HL-60/S4 treated with retinoic acid at 250 ng/mL for 4 days and 3 days (cell line): ENCODE results near the gene MXD3.
"Not testable (repeated sequence)": the region's sequence is repeated elsewhere in the genome, so short reads cannot be mapped to it uniquely, and the experiment has no call there.

Experiments used
- in situ Hi-C: fragments of 300-500 bp; cut with MboI; formaldehyde crosslinking; loops from 2 replicates; pipeline ENCODE4 v1.7.0; 2022; ENCODE audit warnings: low sequenced_read_pairs

The MXD3 gene, protein sequence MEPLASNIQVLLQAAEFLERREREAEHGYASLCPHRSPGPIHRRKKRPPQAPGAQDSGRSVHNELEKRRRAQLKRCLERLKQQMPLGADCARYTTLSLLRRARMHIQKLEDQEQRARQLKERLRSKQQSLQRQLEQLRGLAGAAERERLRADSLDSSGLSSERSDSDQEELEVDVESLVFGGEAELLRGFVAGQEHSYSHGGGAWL

DNA sequence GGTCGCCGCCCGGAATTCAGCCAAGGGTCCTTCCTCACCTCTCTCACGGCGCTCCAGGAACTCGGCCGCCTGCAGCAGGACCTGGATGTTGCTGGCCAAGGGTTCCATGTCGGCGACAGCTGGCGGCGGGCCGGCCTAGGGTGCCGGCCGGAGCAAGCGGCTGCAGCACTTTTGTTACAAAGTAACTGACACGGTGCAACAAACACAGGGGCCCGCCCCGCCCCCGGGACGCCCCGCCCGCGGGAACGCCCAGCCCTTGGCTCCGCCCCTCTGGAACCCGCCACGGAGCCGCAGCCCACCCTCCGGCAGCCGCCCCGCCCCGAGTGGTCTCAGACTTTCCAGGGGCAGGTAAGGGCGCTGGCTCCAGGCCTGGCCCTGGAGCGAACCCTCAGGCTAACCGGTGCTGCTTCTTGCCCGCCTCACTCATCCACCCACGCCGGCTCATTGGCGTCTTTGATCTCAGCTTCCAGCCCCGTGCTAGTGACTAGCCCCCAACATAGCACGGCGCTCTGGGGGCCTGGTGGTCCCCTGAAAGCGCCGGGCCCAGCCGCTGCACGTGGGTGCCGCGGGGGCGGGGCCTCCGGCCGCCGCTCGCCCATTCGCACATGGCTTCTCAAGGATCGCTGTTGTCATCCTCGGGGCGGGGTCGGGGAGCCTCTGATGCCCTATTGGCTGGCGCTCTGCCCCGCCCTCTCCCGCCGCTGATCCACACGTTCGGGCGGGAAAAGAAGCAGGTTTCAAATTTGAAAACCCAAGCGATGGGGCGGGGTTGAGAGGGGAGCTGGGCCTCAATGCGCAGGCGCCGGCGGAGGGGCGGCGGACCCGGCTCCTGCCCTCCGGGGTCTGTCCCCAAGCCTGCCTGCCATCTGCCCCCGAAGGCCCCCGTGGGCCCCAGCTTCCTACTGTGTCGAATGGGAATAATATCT, at the start of gene MXD3:
Gene MXD3, minus strand, starts transcription at position 176 of the 926 bp plus-strand sequence. Its CDS starts 68 bp downstream, at position 108.
- in situ Hi-C loops = no loop called here

DNA sequence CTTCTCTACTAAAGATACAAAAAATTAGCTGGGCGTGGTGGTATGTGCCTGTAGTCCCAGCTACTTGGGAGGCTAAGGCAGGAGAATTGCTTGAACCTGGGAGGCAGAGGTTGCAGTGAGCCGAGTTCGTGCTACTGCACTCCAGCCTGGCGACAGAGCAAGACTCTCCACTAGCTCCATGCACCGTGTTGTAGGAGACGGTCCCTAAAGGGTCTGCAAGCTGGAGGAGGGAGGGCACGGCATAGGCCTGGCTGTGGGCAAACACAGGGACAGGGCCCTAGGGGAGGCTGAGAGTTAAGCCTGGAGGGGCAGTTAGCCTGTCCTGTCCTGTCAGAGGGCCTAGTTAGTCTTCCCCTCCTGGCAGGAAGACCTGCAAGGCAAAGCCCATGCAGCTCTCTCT, 49.0 kb upstream of the MXD3 start:
- in situ Hi-C loops = not testable (repeated sequence)

DNA sequence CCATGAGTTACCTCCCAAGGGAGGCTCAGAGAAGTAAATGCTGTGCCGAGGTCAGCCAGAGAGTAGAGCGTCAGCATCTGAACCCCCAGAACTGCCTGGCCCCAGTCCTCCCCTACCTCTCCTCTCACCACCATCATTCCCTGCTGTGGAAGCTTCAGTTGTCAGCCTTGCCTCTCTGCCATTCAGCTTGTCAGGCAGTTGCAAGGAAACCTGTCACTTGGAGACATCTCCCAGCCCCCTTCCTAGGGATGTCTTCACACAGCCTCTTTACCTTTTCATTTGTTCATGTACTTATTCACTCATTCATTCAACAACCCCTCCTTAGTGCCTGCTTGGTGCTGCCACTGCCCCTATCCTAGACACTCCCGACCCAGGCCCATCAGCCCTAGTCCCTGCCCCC, 48.2 kb upstream of the MXD3 start:
- in situ Hi-C loops = no loop called here

DNA sequence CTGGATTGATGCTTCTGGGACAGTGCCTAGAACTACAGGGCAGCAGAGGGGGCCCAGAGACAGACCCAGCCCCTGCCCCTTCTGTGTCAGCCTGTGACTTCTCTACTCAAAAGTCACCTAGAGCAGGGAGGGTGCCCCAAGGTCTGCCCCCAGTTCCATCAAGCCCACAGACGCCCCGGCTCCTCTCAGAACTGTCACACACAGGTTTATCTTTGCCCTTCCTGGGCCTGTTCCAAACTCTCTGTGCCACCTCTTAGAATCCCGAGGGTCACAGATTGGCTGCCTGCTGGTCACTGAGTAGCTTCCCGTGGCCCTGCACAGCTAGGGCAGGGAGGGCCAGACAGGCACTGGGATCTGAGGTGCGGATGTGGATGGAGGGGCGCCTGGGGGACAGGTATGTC, 47.8 kb upstream of the MXD3 start:
- in situ Hi-C loops = no loop called here

DNA sequence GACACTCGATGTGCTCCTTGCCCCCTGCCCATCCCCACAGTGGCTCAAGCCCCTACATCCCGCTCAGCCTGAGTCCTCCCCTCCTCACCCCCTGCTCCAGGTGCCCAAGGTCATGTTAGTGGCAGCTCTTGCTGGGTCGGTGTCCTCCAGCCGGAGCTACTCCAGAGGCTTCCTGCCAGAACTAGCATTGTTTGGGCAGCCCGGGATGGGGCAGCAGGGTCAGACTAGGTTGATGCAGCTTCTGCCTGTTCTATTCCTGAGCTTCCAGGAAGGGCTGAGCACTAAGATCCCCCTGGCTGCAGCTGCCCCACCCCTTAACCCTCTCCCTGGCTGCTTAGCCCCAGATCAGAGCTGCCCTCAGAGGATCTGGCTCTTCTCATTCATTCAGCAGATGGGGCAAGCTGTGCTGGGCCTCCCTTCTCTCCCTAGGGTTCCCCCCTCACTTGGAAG, 46.7 kb upstream of the MXD3 start:
- in situ Hi-C loops = no loop called here

DNA sequence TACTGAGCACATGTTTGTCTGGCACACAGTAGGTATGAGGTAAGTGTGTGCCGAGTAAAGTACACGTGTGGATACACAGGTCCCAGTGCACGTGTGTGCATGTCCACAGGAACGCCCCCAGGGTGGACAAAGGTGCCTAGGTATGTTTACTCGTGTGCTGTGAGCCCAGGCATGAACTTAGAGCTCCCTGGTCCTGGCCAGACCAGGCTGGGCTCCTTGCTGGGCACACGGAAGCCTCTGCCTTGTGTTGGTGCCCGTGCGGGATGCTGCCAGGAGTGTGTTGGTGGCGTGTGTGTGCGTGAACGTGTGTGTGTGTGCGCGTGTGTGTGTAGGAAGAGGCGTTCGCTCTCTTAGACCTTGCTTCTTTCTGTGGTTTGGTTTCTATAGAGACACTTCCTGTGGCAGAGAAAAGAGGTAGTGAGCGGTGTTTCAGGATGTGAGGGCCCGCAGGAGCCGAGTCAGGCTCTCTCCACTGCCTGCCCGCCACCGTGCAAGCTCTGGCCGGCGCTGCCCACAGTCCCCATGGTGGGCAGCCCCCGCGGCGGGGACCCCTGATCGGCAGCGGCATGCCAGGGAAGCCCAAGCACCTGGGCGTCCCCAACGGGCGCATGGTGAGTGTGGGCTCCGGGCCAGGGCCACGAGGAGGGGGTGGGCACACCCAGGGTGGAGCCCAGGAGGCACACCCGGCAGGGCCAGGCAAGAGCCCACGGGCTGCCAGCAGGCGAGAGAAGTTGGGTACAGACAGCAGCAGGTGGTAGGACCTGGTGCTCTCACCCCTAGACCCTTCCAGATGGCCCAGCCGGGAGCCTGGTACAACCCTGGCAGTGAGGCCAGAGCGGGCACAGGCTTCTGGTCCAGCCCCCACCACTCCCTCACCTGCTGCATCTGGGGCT, 46.0 kb upstream of the MXD3 start, which contains the start of gene RGS14:
Gene RGS14, plus strand, starts transcription at position 466 of the 893 bp plus-strand sequence. Its CDS starts 101 bp downstream, at position 567.
- in situ Hi-C loops = no loop called here

DNA sequence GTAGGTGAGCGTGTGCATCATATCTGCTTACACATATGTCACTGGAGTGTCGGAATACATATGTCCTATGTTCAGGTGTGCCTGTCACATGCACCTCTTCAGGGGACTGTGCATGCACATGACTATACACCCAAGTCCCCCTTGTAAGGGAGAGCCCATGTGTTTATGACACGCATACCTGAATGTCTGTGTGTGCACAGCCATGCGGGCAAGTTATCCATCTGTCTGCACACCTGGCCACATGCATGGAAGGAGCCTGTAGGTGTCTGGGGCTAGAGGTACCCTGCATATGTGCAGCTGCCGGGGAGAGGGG, 45.4 kb upstream of the MXD3 start:
- in situ Hi-C loops = no loop called here

DNA sequence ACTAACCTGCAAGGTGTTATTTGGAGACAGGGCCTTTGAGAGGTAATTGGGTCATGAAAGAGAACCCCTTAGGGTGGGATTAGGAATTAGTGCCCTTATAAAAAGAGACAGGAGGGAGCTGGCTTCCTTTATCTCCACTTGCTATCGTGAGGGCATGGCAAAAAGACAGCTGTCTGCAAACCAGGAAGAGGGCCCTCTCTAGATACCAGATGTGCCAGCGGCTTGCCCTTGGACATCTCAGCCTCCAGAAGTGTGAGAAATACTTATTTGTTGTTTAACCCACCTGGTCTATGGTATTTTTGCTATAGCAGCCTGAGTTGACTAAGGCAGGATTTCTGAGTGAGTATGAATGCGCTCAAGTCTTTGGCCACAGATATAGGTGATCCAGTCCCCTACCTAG, 45.0 kb upstream of the MXD3 start:
- in situ Hi-C loops = no loop called here

DNA sequence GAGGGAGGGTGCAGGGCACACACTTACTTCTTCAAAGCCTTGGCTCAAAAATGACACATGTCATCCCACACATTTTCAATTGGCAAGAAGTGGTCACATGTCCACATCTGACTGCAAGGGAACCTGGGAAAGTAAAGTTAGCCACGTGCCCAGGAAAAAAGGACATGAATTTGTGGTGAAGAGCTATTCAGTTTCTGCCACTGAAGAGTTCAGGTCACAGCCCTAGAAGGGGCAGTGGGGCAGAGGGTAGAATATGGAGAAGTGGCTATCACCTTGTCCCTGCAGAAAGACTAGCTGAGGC, 44.1 kb upstream of the MXD3 start:
- in situ Hi-C loops = no loop called here

DNA sequence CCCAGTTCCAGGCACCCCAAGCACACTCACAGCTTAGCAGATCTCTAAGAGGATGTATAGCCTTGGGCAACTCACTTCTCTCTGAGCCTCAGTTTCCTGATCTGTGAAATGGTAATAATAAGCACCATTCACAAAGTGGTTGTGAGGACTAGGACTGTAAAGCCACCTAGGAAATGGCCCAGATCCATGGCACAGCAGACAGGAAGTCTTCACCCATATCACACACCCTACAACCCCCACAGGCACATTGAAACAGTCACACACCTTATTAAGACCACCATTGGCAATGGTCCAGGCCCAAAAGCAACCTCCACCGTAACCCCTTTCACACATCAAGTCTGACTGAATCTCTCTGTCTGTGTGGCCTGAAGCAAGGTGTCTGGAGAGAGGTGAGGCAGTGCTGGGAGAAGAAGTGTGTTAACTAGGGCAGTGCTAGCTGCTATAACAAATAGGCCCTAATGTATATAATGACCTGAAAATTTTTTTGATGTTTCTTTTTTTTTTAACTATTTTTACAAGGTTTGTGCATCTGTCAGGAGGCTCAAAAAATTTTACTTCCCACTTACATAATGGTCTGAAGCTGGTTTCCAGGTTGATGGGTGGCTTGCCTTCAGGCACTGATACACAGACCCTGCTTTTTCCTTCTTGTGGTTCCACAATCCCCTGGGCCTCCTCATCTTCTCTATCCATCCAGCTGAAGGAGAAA, 43.6 kb upstream of the MXD3 start:
- in situ Hi-C loops = no loop called here

DNA sequence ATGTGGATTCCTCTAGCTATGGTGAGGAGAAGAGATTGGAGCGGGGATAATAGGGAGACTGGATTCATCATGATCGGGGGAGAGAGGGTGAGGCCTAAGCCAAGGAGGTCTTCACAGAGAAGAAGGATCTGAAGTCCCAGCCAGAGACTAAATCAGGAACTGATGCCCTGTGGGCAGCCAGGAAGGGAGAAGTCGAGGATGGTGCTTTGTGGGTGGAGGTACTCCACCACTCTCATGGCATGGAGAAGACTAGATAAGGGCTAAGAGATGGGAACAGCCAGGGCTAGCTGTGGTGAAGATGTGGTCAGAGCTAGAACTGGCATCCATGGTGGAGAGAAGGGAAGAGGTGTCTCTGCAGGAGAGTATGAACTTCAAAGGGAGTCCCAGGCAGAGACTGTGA, 43.0 kb upstream of the MXD3 start:
- in situ Hi-C loops = no loop called here

DNA sequence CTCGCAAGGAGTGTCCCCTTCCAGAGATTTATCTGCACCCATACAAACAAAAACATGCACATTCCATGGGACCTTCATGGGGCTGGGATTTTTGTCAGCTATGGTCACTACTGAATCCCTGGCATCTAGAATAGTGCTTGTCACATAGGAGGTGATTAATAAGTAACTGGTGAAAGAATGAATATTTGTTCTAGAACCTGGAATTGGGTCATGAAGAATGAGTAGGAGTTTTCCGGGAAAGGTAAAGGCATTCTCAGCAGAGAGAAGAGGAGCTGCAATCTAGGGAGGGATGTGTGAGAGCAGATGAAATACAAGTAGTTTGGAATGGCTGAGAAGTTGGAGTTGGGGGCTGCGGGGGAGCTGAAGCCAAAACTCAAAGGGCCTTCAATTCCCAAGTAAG, 42.6 kb upstream of the MXD3 start:
- in situ Hi-C loops = no loop called here

DNA sequence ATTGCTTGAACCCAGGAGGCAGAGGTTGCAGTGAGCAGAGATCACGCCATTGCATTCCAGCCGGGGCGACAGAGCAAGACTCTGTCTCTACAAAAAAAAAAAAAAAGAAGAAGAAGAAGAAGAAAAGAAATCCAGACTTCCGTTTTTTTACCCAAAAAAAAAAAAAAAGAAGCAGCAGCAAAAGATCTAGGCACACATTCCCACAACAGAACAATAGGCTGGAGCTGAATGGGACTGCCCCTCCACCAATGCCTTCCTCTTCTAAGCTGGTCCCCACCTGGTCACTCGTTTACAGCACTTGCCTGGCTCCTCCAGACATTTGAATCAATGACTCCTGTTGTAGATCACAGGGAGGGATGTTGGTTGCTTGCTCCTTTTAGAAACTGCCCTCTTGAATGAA, 41.4 kb upstream of the MXD3 start:
- in situ Hi-C loops = no loop called here

DNA sequence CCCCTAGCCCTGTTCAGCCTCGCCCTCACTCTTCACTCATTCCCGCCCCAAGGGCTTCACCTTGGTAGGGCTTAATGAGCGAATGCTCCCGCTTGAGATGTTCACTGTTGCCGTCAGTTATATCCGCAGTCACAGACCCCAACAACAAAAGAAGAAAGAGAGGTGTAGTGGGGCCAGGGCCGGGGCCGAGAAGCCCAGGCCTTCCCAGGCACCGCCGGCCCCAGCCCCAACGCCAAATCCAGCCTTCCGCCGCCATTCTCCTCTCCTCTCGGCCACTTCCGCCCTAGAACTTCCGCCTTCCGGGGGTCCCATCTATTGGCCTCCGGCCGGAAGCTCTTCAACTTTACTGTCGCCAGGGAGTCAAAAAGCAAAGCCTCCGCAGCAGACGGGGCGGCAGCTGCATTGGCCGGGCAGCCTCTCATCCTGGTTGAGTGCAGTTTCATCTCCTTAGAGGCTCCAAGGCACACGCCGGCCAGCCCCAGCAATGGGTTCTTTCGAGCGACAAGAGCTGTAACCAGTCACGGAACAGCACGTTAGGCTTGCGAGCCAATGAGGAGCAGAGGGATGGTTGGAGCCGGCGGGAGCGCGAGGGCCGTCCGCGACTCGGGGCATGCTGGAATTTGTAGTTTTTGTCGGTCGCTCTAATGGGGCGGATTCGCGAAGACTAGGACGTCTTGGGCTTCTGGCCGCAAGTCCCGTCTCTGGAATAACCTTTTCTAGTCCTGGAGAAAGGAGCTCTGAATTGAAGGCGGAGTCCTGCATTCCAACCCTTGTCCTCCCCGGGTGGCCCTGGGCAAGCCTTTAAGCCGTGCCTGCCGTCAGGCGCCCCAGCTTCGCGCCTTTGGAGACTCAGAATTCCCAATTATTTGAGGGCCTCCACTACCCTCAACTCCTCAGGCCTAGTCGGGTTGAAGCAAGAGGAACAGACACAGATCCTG, 40.0 kb upstream of the MXD3 start, which contains the start of gene LMAN2:
Gene LMAN2, minus strand, starts transcription at position 277 of the 938 bp plus-strand sequence. Its CDS starts 21 bp downstream, at position 256.
- in situ Hi-C loops = no loop called here

DNA sequence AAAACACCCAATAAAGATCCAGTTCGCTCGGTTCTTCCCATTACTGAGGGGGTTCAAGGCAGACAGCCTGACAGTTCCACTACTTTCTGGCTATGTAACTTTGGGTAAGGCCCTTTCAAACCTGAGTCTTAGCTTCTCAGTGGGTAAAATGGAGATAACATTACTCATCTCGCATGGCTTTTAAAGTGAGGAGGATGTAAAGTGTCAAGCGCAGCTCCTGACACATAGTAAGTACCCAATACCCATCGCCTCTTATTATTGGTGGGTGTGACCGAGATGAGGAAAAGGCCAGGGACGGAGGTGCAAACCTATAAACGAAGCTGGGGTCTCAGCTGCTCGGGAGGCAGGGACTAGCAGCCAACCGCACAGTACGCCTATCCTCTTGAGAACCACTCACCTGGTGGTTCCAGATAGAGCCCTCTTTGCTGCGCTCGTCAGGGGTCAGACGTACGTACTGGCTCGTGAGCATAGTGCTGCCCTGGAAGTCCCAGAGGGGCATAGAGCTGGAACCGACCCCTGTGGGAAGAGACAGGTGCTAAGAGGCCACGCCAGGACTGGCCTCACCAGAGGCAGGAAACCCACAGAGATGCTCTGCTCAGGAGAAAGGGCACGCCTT, 39.2 kb upstream of the MXD3 start:
- in situ Hi-C loops = no loop called here

DNA sequence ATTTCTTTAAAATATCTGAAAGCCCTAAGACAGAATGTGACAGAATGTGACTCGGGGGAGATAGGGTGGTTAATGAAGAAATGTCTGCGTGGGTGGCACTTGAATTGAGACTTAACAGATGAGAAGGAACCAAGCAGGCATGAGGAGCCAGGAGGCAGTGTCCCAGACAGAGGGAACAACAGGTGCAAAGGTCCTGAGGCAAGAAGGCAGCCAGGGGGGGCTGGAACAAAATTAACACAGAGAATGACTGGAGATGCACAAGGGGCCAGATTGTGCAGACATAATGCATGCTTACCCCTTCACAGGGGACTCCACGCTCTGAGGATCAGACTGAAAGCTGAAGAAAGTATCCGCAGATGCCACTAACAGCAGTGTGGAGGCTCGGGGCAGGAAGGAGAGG, 38.1 kb upstream of the MXD3 start:
- in situ Hi-C loops = no loop called here

DNA sequence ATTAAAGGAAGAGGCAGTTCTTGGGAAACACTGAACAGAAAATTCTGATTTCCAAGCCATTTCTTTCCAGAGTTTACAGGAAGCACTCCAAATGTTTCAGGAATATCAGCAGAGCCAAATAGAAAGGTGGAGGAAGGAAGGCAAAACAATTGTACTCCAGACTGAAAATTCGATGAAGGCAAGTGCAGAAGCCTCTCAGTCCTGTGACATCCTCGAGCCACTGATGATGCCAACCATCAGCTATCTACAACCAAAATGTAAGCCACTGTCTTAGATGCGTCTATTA, 37.6 kb upstream of the MXD3 start:
- in situ Hi-C loops = no loop called here

DNA sequence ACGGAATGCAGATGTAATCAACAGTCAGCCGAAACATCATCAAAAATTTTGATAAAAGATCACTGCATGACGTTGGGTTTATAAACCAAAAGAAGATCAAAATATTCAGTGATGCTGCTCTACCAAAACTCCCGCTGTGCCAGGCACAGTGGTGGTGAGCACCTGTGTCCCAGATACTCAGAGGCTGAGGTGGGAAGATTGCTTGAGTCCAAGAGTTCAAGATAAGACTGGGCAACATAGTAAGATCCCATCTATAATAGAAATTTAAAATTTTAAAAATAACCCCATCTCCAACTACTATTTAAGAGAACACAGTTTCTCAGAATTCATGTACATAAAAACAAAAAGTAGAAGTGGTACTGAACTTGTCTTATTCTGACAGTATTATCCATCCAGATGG, 36.0 kb upstream of the MXD3 start:
- in situ Hi-C loops = no loop called here

DNA sequence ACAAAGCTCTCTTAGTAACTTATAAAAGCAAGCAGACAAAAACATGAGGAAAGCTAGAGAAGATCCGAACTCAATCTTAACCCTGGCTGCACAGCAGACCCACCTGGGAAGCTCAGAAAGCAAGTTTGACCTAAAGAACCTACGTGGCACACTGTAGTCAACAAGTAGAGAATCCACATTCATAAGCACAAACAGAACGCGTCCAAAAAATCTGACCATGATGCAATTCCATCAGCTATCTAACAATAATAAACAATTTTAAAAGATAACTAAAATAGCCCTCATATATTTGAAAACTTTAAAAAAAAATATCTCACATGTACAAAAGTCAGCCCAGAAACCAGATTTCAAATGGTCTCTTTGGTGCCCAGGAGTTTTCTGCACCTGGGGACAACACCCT, 35.1 kb upstream of the MXD3 start:
- in situ Hi-C loops = no loop called here

DNA sequence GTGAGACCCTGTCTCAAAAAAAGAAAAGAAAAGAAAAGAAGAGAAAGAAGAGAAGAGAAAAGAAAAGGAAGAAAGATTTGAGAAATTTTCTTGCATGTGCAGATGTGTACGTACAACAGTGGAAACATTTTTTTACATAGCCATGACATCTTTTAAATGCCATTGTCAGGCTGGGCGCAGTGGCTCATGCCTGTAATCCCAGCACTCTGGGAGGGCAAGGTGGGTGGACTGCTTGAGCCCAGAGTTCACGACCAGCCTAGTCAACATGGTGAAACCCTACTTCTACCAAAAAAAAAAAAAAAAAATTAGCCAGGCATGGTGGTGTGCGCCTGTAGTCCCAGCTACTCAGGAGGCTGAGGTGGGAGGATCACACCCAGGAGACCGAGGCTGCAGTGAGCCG, 33.2 kb upstream of the MXD3 start:
- in situ Hi-C loops = no loop called here
